HG03575 (cell line): ENCODE measurements around the gene SMC6.
A peak's percentile ranks its signal among the peaks of the same experiment; 100 is the strongest.

ENCODE experiments used
- ATAC-seq: cut with Tn5 transposase; IDR thresholded peaks from one replicate; pipeline ENCODE4 v1.9.1; 2021; ENCODE audit not compliant: unreplicated experiment, insufficient number of reproducible peaks, low FRiP score; ENCODE audit errors: extremely low read depth

The SMC6 gene

GRCh38 chr2:17729880-17730279 lies 23.7 kb downstream of the SMC6 start:
- no peak for ATAC-seq

GRCh38 chr2:17728210-17728609 lies 25.4 kb downstream of the SMC6 start:
- no peak for ATAC-seq

- peak; percentile 52 for ATAC-seq
Observed at GRCh38 chr2:17719562-17720371, 33.8 kb downstream of the SMC6 start.

- no peak for ATAC-seq
Observed at GRCh38 chr2:17718689-17719088, 34.9 kb downstream of the SMC6 start.

GRCh38 chr2:17717666-17718065 lies 35.9 kb downstream of the SMC6 start:
- no peak for ATAC-seq

- no peak for ATAC-seq
Observed at GRCh38 chr2:17713291-17713690, 40.3 kb downstream of the SMC6 start.

GRCh38 chr2:17710547-17711248 lies 42.9 kb downstream of the SMC6 start:
- ATAC-seq, result no peak

- no peak for ATAC-seq
Observed at GRCh38 chr2:17709897-17710296, 43.7 kb downstream of the SMC6 start.

- ATAC-seq, result no peak
Observed at GRCh38 chr2:17708501-17708900, 45.1 kb downstream of the SMC6 start.

- ATAC-seq, result no peak
Observed at GRCh38 chr2:17706845-17707244, 46.8 kb downstream of the SMC6 start.

GRCh38 chr2:17690776-17691175 lies 62.8 kb downstream of the SMC6 start:
- ATAC-seq, result no peak

- no peak for ATAC-seq
Observed at GRCh38 chr2:17689010-17689409, 64.6 kb downstream of the SMC6 start.

GRCh38 chr2:17688600-17688999 lies 65.0 kb downstream of the SMC6 start:
- ATAC-seq, result no peak

GRCh38 chr2:17683981-17684380 lies 69.6 kb downstream of the SMC6 start:
- no peak for ATAC-seq

- no peak for ATAC-seq
Observed at GRCh38 chr2:17682098-17682857, 71.3 kb downstream of the SMC6 start.

- no peak for ATAC-seq
Observed at GRCh38 chr2:17680119-17680518, 73.5 kb downstream of the SMC6 start.

- no peak for ATAC-seq
Observed at GRCh38 chr2:17674817-17675216, 78.8 kb downstream of the SMC6 start.

GRCh38 chr2:17672583-17673317 lies 80.9 kb downstream of the SMC6 start:
- ATAC-seq, result no peak

- no peak for ATAC-seq
Observed at GRCh38 chr2:17667898-17668297, 85.7 kb downstream of the SMC6 start.
